PC-3 (cell line): Measurements from ENCODE around the gene PRRT4. TPM values are rescaled to one million over a fixed set of nuclear protein-coding genes. Genes with fewer than 3 reads are reported as not detected.

ENCODE experiments used
- ATAC-seq: fragments of 200-7000 bp; cut with Tn5 transposase; 2 replicates; pipeline ENCODE4 v1.9.1; 2020; ENCODE audit warnings: mild to moderate bottlenecking, moderate library complexity
- BruUV-seq: library from RNA; stranded (reverse); fragments of 400-500 nt; replicated peaks from 2 replicates; lab custom pipeline; 2021; lab: Mats Ljungman, UMichigan
- CTCF ChIA-PET: fragments of 300-600 bp; sonication (Branson Sonifier 250); formaldehyde crosslinking; loops from one replicate; lab custom pipeline; 2022; ENCODE audit warnings: antibody characterized with exemption; lab: Charles Lee
- POLR2A ChIA-PET: fragments of 300-600 bp; sonication (Branson Sonifier 250); formaldehyde crosslinking; loops from one replicate; lab custom pipeline; 2022; ENCODE audit warnings: antibody characterized with exemption; ENCODE audit not compliant: unreplicated experiment; lab: Charles Lee
- DNase-seq: peaks from one replicate; pipeline ENCODE4 v3.0.0-alpha.2; 2015
- H2AFZ ChIP-seq: fragments of 300-600 bp; sonication (generic); 2 replicates; pipeline ENCODE4 v1.6.0; 2016; ENCODE audit warnings: antibody characterized with exemption, low read length
- H3F3A ChIP-seq: fragments of 300-600 bp; sonication (generic); one replicate; pipeline ENCODE4 v1.6.0; 2017; ENCODE audit warnings: antibody characterized with exemption, low read length, control low read depth, mild to moderate bottlenecking; ENCODE audit not compliant: unreplicated experiment
- H3K27ac ChIP-seq: fragments of 300-600 bp; sonication (generic); 2 replicates; pipeline ENCODE4 v1.5.1; 2016; ENCODE audit warnings: mild to moderate bottlenecking, low read length
- H3K27me3 ChIP-seq: fragments of 300-600 bp; sonication (generic); 2 replicates; pipeline ENCODE4 v1.6.1; 2016; ENCODE audit warnings: low read length, mixed read lengths
- H3K36me3 ChIP-seq: fragments of 300-600 bp; sonication (generic); 2 replicates; pipeline ENCODE4 v1.6.1; 2016; ENCODE audit warnings: low read depth, mixed run types, low read length, mixed read lengths
- H3K4me1 ChIP-seq: fragments of 300-600 bp; sonication (generic); 2 replicates; pipeline ENCODE4 v1.5.1; 2016; ENCODE audit warnings: low read length; ENCODE audit not compliant: insufficient read depth
- H3K4me2 ChIP-seq: fragments of 300-600 bp; sonication (generic); 2 replicates; pipeline ENCODE4 v1.6.0; 2016; ENCODE audit warnings: low read length
- H3K4me3 ChIP-seq: fragments of 300-600 bp; sonication (generic); 2 replicates; pipeline ENCODE4 v1.5.1; 2016; ENCODE audit warnings: mild to moderate bottlenecking, low read length, mixed read lengths
- H3K79me2 ChIP-seq: fragments of 300-600 bp; sonication (generic); 2 replicates; pipeline ENCODE4 v1.6.1; 2017; ENCODE audit warnings: low read length, mixed read lengths
- H3K9ac ChIP-seq: fragments of 300-600 bp; sonication (generic); 2 replicates; pipeline ENCODE4 v1.6.0; 2016; ENCODE audit warnings: mild to moderate bottlenecking, low read length
- H3K9me2 ChIP-seq: fragments of 300-600 bp; sonication (generic); replicated peaks from 2 replicates; pipeline ENCODE4 v1.6.1; 2016; ENCODE audit warnings: mixed run types, low read length, mixed read lengths
- H3K9me3 ChIP-seq: fragments of 300-600 bp; sonication (generic); 2 replicates; pipeline ENCODE4 v1.6.1; 2016; ENCODE audit warnings: low read length, mixed read lengths
- H4K20me1 ChIP-seq: fragments of 300-600 bp; sonication (generic); 2 replicates; pipeline ENCODE4 v1.6.1; 2016; ENCODE audit warnings: low read length, mixed read lengths
- EZH2 ChIP-seq: fragments of 300-600 bp; sonication (generic); IDR thresholded peaks from one replicate; pipeline ENCODE4 v1.6.1; 2017; ENCODE audit warnings: antibody characterized with exemption, mild to moderate bottlenecking, low read length; ENCODE audit not compliant: unreplicated experiment
- EZH2phosphoT487 ChIP-seq: fragments of 300-600 bp; sonication (generic); IDR thresholded peaks from 2 replicates; pipeline ENCODE4 v1.6.1; 2018; ENCODE audit warnings: mild to moderate bottlenecking, antibody characterized with exemption, low read length, borderline replicate concordance
- intact Hi-C: fragments of 100-400 bp; cut with micrococcal nuclease; formaldehyde crosslinking; loops from 2 replicates; pipeline ENCODE4 v1.9.0; 2023
- total RNA-seq: library from RNA; depleted of rRNA; stranded (reverse); fragments of >200 nt; gene quantifications from 2 replicates; pipeline ENCODE4 v1.2.3, GENCODE V29; 2014
- TF ChIP-seq, protein P1 (sequence below): fragments of 300-600 bp; sonication (generic); conservative IDR thresholded peaks from 2 replicates; pipeline ENCODE4 v1.5.1; 2017; ENCODE audit warnings: antibody characterized with exemption, low read depth, mild to moderate bottlenecking, low read length

Gene PRRT4
- total RNA-seq, 1 experiment from 2014 or later = 0.36 TPM

DNA sequence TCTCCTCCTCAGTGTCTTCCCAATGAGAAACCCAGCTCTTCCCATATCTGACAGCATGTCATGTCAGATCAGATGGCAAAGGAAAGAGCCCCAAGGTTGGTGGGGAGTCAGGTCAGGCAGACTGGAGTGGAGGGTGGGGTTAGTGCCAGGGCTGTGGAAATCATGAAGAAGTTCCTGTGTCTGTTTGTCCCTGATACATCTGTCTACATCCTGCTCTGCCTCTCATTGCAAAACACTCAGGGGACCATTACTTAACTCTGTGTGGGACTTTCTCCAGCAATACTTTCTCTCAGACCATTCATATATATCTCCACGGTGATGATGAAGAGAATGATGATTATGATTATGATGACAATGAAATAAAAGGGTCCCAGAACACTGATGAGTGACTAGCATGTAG lies 3.3 kb downstream of the PRRT4 start:
- Histone ChIP-seq H3K27ac (no peak overlapping the region), H3K4me2 (no peak overlapping the region), H3F3A (no peaks in the 10 kb centered on the region), H4K20me1 (no peaks in the 10 kb centered on the region), H3K79me2 (no peaks in the 10 kb centered on the region), H3K4me3 (no peak overlapping the region), H2AFZ (no peak overlapping the region), H3K9ac (no peak overlapping the region), H3K9me2 (no peaks in the 10 kb centered on the region), H3K27me3 (no peaks in the 10 kb centered on the region), H3K9me3 (no peaks in the 10 kb centered on the region), H3K4me1 (peaks cover 9% of the 10 kb centered on the region), H3K36me3 (no peaks in the 10 kb centered on the region)
- ChIA-PET CTCF (no interaction called here), POLR2A (no interaction called here)
- no peak for DNase-seq
- TF ChIP-seq, protein P1, sequence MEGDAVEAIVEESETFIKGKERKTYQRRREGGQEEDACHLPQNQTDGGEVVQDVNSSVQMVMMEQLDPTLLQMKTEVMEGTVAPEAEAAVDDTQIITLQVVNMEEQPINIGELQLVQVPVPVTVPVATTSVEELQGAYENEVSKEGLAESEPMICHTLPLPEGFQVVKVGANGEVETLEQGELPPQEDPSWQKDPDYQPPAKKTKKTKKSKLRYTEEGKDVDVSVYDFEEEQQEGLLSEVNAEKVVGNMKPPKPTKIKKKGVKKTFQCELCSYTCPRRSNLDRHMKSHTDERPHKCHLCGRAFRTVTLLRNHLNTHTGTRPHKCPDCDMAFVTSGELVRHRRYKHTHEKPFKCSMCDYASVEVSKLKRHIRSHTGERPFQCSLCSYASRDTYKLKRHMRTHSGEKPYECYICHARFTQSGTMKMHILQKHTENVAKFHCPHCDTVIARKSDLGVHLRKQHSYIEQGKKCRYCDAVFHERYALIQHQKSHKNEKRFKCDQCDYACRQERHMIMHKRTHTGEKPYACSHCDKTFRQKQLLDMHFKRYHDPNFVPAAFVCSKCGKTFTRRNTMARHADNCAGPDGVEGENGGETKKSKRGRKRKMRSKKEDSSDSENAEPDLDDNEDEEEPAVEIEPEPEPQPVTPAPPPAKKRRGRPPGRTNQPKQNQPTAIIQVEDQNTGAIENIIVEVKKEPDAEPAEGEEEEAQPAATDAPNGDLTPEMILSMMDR = no peak
- no TSS peak for BruUV-seq
- intact Hi-C loops = no loop called here
- no peak for ATAC-seq

- DNase-seq = peak; percentile 19
- no peaks in the 10 kb centered on the region for H3K36me3 ChIP-seq
- H3K79me2 ChIP-seq = no peaks in the 10 kb centered on the region
- intact Hi-C loops = no loop called here
- H2AFZ ChIP-seq = no peak overlapping the region
- no peak overlapping the region for H3K9ac ChIP-seq
- no peak overlapping the region for H3K4me2 ChIP-seq
- H3K9me2 ChIP-seq = no peaks in the 10 kb centered on the region
- TF ChIP-seq, protein P1 = no peak
- TF ChIP-seq EZH2 = no peak
- no peak for TF ChIP-seq EZH2phosphoT487
- no peak overlapping the region for H3K27ac ChIP-seq
- ChIA-PET CTCF (interaction anchor here (0.6 kb wide), 1 partner anchor 15 kb away, joined by 3 read pairs; no protein-coding TSS in a partner anchor), POLR2A (no interaction called here)
- no peak for ATAC-seq
- BruUV-seq = no TSS peak
- no peaks in the 10 kb centered on the region for H3K27me3 ChIP-seq
- H3K9me3 ChIP-seq = no peaks in the 10 kb centered on the region
- H3K4me1 ChIP-seq = peaks cover 9% of the 10 kb centered on the region
- no peaks in the 10 kb centered on the region for H4K20me1 ChIP-seq
- no peaks in the 10 kb centered on the region for H3F3A ChIP-seq
- no peak overlapping the region for H3K4me3 ChIP-seq
These were observed 4.3 kb downstream of the PRRT4 start for GRCh38 chr7:128357217-128357613.

GRCh38 chr7:128356546-128357216 lies 4.8 kb downstream of the PRRT4 start:
- H3K9ac ChIP-seq = no peak overlapping the region
- no peak overlapping the region for H3K4me3 ChIP-seq
- no peaks in the 10 kb centered on the region for H3K79me2 ChIP-seq
- no peaks in the 10 kb centered on the region for H3F3A ChIP-seq
- no peaks in the 10 kb centered on the region for H4K20me1 ChIP-seq
- H3K27me3 ChIP-seq = no peaks in the 10 kb centered on the region
- H3K9me2 ChIP-seq = no peaks in the 10 kb centered on the region
- H3K9me3 ChIP-seq = no peaks in the 10 kb centered on the region
- H3K36me3 ChIP-seq = no peaks in the 10 kb centered on the region
- TF ChIP-seq EZH2phosphoT487 (no peak), EZH2 (no peak)
- TF ChIP-seq, protein P1 = no peak
- no TSS peak for BruUV-seq
- H3K4me2 ChIP-seq = no peak overlapping the region
- POLR2A ChIA-PET = no interaction called here
- DNase-seq (no peak), ATAC-seq (no peak)
- no peak overlapping the region for H3K27ac ChIP-seq
- intact Hi-C loops = no loop called here
- CTCF ChIA-PET = no interaction called here
- no peak overlapping the region for H2AFZ ChIP-seq
- H3K4me1 ChIP-seq = peaks cover 9% of the 10 kb centered on the region
